Liver (tissue), 9 donors: ENCODE results near the gene CCDC81. TPM values are rescaled to one million over a fixed set of nuclear protein-coding genes. Genes with fewer than 3 reads are reported as not detected.

ENCODE experiments used
- DNase-seq: peaks from one replicate; pipeline ENCODE4 v3.0.0-alpha.2; 2017; ENCODE audit warnings: low spot score
- H3K27ac ChIP-seq, 2 donors: one replicate each; pipeline ENCODE4 v1.7.0; 2013; ENCODE audit warnings: inconsistent platforms in 2 of 2, low read length in 2 of 2, control low read depth in 1 of 2, low read depth in 1 of 2, mild to moderate bottlenecking in 1 of 2
- H3K27me3 ChIP-seq, 4 donors: one replicate each; pipeline versions ENCODE4 v1.6.1 to v1.7.0; 2013; ENCODE audit warnings: low read length in 3 of 4, inconsistent platforms in 1 of 4, mild to moderate bottlenecking in 1 of 4, moderate library complexity in 1 of 4; ENCODE audit not compliant: control insufficient read depth in 4 of 4, insufficient read depth in 4 of 4
- H3K36me3 ChIP-seq, 4 donors: one replicate each; pipeline versions ENCODE4 v1.6.1 to v1.7.0; 2013; ENCODE audit warnings: low read length in 3 of 4, mild to moderate bottlenecking in 3 of 4, low read depth in 1 of 4, moderate library complexity in 1 of 4; ENCODE audit not compliant: control insufficient read depth in 4 of 4, insufficient read depth in 3 of 4
- H3K4me1 ChIP-seq, 4 donors: one replicate each; pipeline versions ENCODE4 v1.6.1 to v1.7.0; 2013; ENCODE audit warnings: low read length in 3 of 4, mild to moderate bottlenecking in 3 of 4, moderate library complexity in 1 of 4; ENCODE audit not compliant: control insufficient read depth in 4 of 4, insufficient read depth in 4 of 4
- H3K4me3 ChIP-seq, 3 donors: one replicate each; pipeline versions ENCODE4 v1.6.1 to v1.7.0; 2013; ENCODE audit warnings: low read length in 3 of 3, control low read depth in 1 of 3, low read depth in 1 of 3, mild to moderate bottlenecking in 1 of 3
- H3K9ac ChIP-seq, 2 donors: one replicate each; pipeline ENCODE4 v1.7.0; 2013; ENCODE audit warnings: low read length in 2 of 2, mild to moderate bottlenecking in 2 of 2, moderate library complexity in 2 of 2, control low read depth in 1 of 2, low read depth in 1 of 2
- H3K9me3 ChIP-seq, 4 donors: one replicate each; pipeline versions ENCODE4 v1.6.1 to v1.7.0; 2013; ENCODE audit warnings: low read length in 3 of 4; ENCODE audit not compliant: control insufficient read depth in 4 of 4
- EGR1 ChIP-seq, 2 donors: IDR thresholded peaks; 2 replicates each; pipeline ENCODE4 v1.6.1; 2016 to 2018; ENCODE audit warnings: antibody characterized with exemption in 2 of 2, low read depth in 2 of 2
- FOXA1 ChIP-seq: IDR thresholded peaks from 2 replicates; pipeline ENCODE4 v1.6.1; 2016; ENCODE audit warnings: antibody characterized with exemption
- FOXA2 ChIP-seq: IDR thresholded peaks from 2 replicates; pipeline ENCODE4 v1.6.1; 2016; ENCODE audit warnings: antibody characterized with exemption
- GABPA ChIP-seq, 2 donors: IDR thresholded peaks in 1 of 2; conservative IDR thresholded peaks in 1 of 2; 2 replicates each; pipeline ENCODE4 v1.6.1; 2016; ENCODE audit warnings: antibody characterized with exemption in 2 of 2, mild to moderate bottlenecking in 1 of 2, moderate library complexity in 1 of 2
- HNF4A ChIP-seq, 2 donors: conservative IDR thresholded peaks; 2 replicates each; pipeline ENCODE4 v1.6.1; 2016; ENCODE audit warnings: antibody characterized with exemption in 2 of 2, mild to moderate bottlenecking in 2 of 2
- HNF4G ChIP-seq: IDR thresholded peaks from 2 replicates; pipeline ENCODE4 v1.6.1; 2016; ENCODE audit warnings: antibody characterized with exemption
- JUND ChIP-seq, 2 donors: IDR thresholded peaks; 2 replicates each; pipeline ENCODE4 v1.6.1; 2016; ENCODE audit warnings: antibody characterized with exemption in 2 of 2
- NR2F2 ChIP-seq: IDR thresholded peaks from 2 replicates; pipeline ENCODE4 v1.6.1; 2016; ENCODE audit warnings: antibody characterized with exemption
- RAD21 ChIP-seq, 2 donors: IDR thresholded peaks; 2 replicates each; pipeline ENCODE4 v1.6.1; 2016; ENCODE audit warnings: antibody characterized with exemption in 2 of 2, mild to moderate bottlenecking in 2 of 2
- SP1 ChIP-seq: IDR thresholded peaks from 2 replicates; pipeline ENCODE4 v1.6.1; 2018; ENCODE audit warnings: antibody characterized with exemption, mild to moderate bottlenecking
- TAF1 ChIP-seq: conservative IDR thresholded peaks from 2 replicates; pipeline ENCODE4 v1.6.1; 2016; ENCODE audit warnings: antibody characterized with exemption, mild to moderate bottlenecking
- YY1 ChIP-seq: IDR thresholded peaks from 2 replicates; pipeline ENCODE4 v1.6.1; 2016; ENCODE audit warnings: antibody characterized with exemption, mild to moderate bottlenecking
- WGBS: extraction: QIAGEN DNeasy Blood & Tissue Kit; methylation state at CpG from one replicate; pipeline ENCODE4 v1.1.7; 2013; 5-methylcytosine and 5-hydroxymethylcytosine counted together
- polyA plus RNA-seq, 2 donors: library from polyadenylated mRNA; stranded (reverse) in 1 of 2; unstranded in 1 of 2; fragments of 200-250 nt in 1 of 2; fragments of >200 nt in 1 of 2; fragmentation: Nextera tagmentation in 1 of 2; extraction: Ambion mirVana in 1 of 2; gene quantifications; one replicate each; pipeline versions ENCODE4 v1.2.1 to v1.2.3, GENCODE V29; 2013 to 2015
- total RNA-seq, 2 donors: library from RNA; depleted of rRNA; stranded (reverse); fragments of >200 nt; gene quantifications; one replicate each; pipeline ENCODE4 v1.2.3, GENCODE V29; 2014
- TF ChIP-seq, protein P1 (sequence below): IDR thresholded peaks from 2 replicates; pipeline ENCODE4 v1.6.1; 2016; ENCODE audit warnings: antibody characterized with exemption
- TF ChIP-seq, protein P2 (sequence below): IDR thresholded peaks from 2 replicates; pipeline ENCODE4 v1.6.1; 2016; ENCODE audit warnings: antibody characterized with exemption, mild to moderate bottlenecking
- TF ChIP-seq, protein P3 (sequence below): fragments of 150-350 bp; IDR thresholded peaks from 2 replicates; pipeline ENCODE4 v1.5.1; 2017; ENCODE audit warnings: improper control_type of control experiment, low read depth, low read length; ENCODE audit not compliant: missing input control
- TF ChIP-seq, protein P4 (sequence below): IDR thresholded peaks from 2 replicates; pipeline ENCODE4 v1.6.1; 2016; ENCODE audit warnings: antibody characterized with exemption
- TF ChIP-seq, protein P5 (sequence below): IDR thresholded peaks from 2 replicates; pipeline ENCODE4 v1.6.1; 2016; ENCODE audit warnings: antibody characterized with exemption
- donor health status: healthy.
- donor health status: healthy.
- donor health status: healthy.
- donor health status: healthy.
- donor health status: healthy.

The CCDC81 gene
- total and polyA plus RNA-seq, 4 donors = 0.32 to 1.1 (median 0.67) TPM; not detected in 1

DNA sequence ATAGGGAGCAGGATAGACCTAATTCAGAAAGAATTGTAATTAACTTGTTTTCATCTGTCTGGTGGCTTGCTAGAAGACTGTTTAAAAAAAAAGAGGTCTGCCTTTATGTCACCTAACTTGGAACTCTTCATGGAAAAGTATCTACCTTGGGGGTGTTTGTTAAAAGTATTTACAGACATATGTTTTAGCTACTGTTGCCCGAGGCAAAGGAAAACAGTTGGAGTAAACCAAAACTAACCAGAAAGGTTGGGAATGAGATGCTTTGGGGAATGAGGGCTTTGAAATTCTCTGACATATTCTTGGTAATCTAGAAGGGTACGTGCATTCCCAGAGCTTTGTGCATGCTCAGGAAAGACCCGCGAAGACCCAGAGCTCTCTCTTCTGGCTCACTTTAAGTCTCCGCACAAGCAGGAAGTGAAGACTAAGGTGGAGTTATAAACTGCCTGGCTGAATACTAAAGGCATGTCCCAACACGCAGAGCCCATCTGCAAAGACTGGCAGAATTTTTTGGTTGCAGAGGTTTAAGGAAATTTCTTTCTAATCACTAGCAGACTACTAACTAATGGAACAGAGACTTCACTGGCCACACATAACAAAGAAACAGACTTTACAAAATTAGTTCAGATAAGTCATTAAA, 39.4 kb upstream of the CCDC81 start:
- DNase-seq = no peak
- no peak overlapping the region for H3K9ac ChIP-seq
- TF ChIP-seq FOXA2 (no peak), RAD21 (IDR thresholded peaks at IDR 0.05) (no peak), TAF1 (no peak), NR2F2 (no peak), YY1 (no peak), HNF4A (conservative IDR thresholded peaks at IDR 0.05) (no peak), EGR1 (IDR thresholded peaks at IDR 0.05; ENCODE audit: low read depth in 2 of 2) (no peak), FOXA1 (no peak), SP1 (no peak), JUND (IDR thresholded peaks at IDR 0.05) (no peak), HNF4G (no peak)
- TF ChIP-seq, protein P1, sequence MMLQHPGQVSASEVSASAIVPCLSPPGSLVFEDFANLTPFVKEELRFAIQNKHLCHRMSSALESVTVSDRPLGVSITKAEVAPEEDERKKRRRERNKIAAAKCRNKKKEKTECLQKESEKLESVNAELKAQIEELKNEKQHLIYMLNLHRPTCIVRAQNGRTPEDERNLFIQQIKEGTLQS = no peak
- TF ChIP-seq, protein P2, sequence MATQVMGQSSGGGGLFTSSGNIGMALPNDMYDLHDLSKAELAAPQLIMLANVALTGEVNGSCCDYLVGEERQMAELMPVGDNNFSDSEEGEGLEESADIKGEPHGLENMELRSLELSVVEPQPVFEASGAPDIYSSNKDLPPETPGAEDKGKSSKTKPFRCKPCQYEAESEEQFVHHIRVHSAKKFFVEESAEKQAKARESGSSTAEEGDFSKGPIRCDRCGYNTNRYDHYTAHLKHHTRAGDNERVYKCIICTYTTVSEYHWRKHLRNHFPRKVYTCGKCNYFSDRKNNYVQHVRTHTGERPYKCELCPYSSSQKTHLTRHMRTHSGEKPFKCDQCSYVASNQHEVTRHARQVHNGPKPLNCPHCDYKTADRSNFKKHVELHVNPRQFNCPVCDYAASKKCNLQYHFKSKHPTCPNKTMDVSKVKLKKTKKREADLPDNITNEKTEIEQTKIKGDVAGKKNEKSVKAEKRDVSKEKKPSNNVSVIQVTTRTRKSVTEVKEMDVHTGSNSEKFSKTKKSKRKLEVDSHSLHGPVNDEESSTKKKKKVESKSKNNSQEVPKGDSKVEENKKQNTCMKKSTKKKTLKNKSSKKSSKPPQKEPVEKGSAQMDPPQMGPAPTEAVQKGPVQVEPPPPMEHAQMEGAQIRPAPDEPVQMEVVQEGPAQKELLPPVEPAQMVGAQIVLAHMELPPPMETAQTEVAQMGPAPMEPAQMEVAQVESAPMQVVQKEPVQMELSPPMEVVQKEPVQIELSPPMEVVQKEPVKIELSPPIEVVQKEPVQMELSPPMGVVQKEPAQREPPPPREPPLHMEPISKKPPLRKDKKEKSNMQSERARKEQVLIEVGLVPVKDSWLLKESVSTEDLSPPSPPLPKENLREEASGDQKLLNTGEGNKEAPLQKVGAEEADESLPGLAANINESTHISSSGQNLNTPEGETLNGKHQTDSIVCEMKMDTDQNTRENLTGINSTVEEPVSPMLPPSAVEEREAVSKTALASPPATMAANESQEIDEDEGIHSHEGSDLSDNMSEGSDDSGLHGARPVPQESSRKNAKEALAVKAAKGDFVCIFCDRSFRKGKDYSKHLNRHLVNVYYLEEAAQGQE = no peak
- TF ChIP-seq, protein P3, sequence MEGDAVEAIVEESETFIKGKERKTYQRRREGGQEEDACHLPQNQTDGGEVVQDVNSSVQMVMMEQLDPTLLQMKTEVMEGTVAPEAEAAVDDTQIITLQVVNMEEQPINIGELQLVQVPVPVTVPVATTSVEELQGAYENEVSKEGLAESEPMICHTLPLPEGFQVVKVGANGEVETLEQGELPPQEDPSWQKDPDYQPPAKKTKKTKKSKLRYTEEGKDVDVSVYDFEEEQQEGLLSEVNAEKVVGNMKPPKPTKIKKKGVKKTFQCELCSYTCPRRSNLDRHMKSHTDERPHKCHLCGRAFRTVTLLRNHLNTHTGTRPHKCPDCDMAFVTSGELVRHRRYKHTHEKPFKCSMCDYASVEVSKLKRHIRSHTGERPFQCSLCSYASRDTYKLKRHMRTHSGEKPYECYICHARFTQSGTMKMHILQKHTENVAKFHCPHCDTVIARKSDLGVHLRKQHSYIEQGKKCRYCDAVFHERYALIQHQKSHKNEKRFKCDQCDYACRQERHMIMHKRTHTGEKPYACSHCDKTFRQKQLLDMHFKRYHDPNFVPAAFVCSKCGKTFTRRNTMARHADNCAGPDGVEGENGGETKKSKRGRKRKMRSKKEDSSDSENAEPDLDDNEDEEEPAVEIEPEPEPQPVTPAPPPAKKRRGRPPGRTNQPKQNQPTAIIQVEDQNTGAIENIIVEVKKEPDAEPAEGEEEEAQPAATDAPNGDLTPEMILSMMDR = no peak
- TF ChIP-seq, protein P4, sequence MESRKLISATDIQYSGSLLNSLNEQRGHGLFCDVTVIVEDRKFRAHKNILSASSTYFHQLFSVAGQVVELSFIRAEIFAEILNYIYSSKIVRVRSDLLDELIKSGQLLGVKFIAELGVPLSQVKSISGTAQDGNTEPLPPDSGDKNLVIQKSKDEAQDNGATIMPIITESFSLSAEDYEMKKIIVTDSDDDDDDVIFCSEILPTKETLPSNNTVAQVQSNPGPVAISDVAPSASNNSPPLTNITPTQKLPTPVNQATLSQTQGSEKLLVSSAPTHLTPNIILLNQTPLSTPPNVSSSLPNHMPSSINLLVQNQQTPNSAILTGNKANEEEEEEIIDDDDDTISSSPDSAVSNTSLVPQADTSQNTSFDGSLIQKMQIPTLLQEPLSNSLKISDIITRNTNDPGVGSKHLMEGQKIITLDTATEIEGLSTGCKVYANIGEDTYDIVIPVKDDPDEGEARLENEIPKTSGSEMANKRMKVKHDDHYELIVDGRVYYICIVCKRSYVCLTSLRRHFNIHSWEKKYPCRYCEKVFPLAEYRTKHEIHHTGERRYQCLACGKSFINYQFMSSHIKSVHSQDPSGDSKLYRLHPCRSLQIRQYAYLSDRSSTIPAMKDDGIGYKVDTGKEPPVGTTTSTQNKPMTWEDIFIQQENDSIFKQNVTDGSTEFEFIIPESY = no peak
- TF ChIP-seq, protein P5, sequence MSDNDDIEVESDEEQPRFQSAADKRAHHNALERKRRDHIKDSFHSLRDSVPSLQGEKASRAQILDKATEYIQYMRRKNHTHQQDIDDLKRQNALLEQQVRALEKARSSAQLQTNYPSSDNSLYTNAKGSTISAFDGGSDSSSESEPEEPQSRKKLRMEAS = no peak
- H3K4me3 ChIP-seq = no peak overlapping the region
- no peak overlapping the region for H3K27ac ChIP-seq
- peaks cover 2 to 26% (median 17%) of the 10 kb centered on the region in 4 donors for H3K36me3 ChIP-seq
- WGBS = 98% methylated on average over 6 of the region's 6 CpGs
- H3K9me3 ChIP-seq = no peaks in the 10 kb centered on the region
- H3K27me3 ChIP-seq = no peaks in the 10 kb centered on the region
- H3K4me1 ChIP-seq = no peaks in the 10 kb centered on the region

DNA sequence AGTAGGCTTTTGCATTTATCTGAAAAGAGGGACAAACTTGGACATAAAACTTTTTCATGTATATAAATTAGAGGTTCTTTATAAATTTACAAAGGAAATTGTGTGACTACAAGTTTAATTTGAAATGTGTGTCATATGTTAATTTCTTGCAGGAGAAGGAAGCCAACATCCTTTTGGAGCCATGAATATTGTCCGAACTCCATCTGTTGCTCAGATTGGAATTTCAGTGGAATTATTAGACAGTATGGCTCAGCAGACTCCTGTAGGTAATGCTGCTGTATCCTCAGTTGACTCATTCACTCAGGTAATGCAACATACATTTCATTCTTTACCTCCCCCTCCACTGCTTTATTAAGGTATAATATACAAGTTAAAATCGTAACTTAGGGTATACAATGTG, 37.5 kb upstream of the CCDC81 start:
- Histone ChIP-seq H3K9ac (no peak overlapping the region), H3K27me3 (no peaks in the 10 kb centered on the region), H3K27ac (no peak overlapping the region), H3K4me1 (no peaks in the 10 kb centered on the region), H3K36me3 (peaks cover 1 to 26% (median 16%) of the 10 kb centered on the region in 4 donors), H3K9me3 (no peaks in the 10 kb centered on the region), H3K4me3 (no peak overlapping the region)
- 97% methylated on average over 2 of the region's 2 CpGs for WGBS
- TF ChIP-seq FOXA2 (no peak), EGR1 (IDR thresholded peaks at IDR 0.05; ENCODE audit: low read depth in 2 of 2) (no peak), HNF4A (conservative IDR thresholded peaks at IDR 0.05) (no peak), HNF4G (no peak), TAF1 (no peak), SP1 (no peak), GABPA (IDR thresholded peaks at IDR 0.05 in 1 of 2, conservative IDR thresholded peaks at IDR 0.05 in 1 of 2) (no peak), NR2F2 (no peak)
- TF ChIP-seq, protein P5 = no peak
- TF ChIP-seq, protein P3 = no peak
- DNase-seq = no peak
